DOHH2 (cell line): Measurements from ENCODE around the gene MAGI3.

ENCODE experiments used
- EZH2phosphoT487 ChIP-seq: fragments of 200-600 bp; sonication (generic); IDR thresholded peaks from 2 replicates; pipeline ENCODE4 v1.6.1; 2017; ENCODE audit warnings: borderline replicate concordance, mild to moderate bottlenecking, antibody characterized with exemption, low read length, moderate library complexity, mixed read lengths
- TF ChIP-seq, protein P1 (sequence below): fragments of 200-600 bp; sonication (generic); IDR thresholded peaks from one replicate; pipeline ENCODE4 v1.5.1; 2014; ENCODE audit warnings: antibody characterized with exemption, mild to moderate bottlenecking, low read depth, low read length; ENCODE audit not compliant: poor library complexity, severe bottlenecking

DNA sequence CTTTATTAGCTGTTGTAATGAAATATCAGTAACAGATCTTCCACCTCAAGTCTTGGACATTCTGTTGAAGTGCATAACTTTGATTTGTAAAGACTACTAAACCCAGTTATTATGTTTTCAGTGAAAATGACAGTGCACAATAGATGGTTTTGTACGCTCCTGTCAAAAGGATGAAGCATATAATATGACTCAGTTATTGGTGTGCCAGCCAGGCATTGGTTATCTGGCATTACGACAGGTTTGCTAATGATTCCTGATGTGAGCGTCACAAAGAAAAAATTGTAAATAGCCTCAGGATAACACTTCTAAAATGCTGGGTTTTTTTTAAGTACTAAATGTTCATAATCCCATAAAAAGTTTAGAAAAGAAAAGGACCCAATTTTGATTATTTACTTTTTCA lies 147.9 kb downstream of the MAGI3 start:
- TF ChIP-seq, protein P1, sequence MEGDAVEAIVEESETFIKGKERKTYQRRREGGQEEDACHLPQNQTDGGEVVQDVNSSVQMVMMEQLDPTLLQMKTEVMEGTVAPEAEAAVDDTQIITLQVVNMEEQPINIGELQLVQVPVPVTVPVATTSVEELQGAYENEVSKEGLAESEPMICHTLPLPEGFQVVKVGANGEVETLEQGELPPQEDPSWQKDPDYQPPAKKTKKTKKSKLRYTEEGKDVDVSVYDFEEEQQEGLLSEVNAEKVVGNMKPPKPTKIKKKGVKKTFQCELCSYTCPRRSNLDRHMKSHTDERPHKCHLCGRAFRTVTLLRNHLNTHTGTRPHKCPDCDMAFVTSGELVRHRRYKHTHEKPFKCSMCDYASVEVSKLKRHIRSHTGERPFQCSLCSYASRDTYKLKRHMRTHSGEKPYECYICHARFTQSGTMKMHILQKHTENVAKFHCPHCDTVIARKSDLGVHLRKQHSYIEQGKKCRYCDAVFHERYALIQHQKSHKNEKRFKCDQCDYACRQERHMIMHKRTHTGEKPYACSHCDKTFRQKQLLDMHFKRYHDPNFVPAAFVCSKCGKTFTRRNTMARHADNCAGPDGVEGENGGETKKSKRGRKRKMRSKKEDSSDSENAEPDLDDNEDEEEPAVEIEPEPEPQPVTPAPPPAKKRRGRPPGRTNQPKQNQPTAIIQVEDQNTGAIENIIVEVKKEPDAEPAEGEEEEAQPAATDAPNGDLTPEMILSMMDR = no peak
- no peak for TF ChIP-seq EZH2phosphoT487
